Lower lobe of right lung (tissue), 2 donors: ENCODE results near the gene EPB41L3. TPM values are rescaled to one million over a fixed set of nuclear protein-coding genes. Genes with fewer than 3 reads are reported as not detected.
"Not testable (repeated sequence)": the region's sequence is repeated elsewhere in the genome, so short reads cannot be mapped to it uniquely, and the experiment has no call there.

Experiments
- ATAC-seq, 2 donors: fragments of 200-7000 bp; cut with Tn5 transposase; one replicate each; pipeline ENCODE4 v1.9.1; 2020 to 2022; ENCODE audit warnings: mild to moderate bottlenecking in 2 of 2, moderate library complexity in 2 of 2
- DNase-seq: peaks from one replicate; pipeline ENCODE4 v3.0.0-alpha.2; 2020
- H3K27ac ChIP-seq: fragments of 200-600 bp; one replicate; pipeline ENCODE4 v1.8.0; 2022
- H3K27me3 ChIP-seq: fragments of 200-600 bp; one replicate; pipeline ENCODE4 v1.8.0; 2022; ENCODE audit warnings: low read depth
- H3K36me3 ChIP-seq: fragments of 200-600 bp; one replicate; pipeline ENCODE4 v1.8.0; 2022; ENCODE audit warnings: mild to moderate bottlenecking
- H3K4me1 ChIP-seq: fragments of 200-600 bp; one replicate; pipeline ENCODE4 v1.8.0; 2022
- H3K4me3 ChIP-seq: fragments of 200-600 bp; one replicate; pipeline ENCODE4 v1.8.0; 2022; ENCODE audit warnings: mild to moderate bottlenecking
- H3K9me3 ChIP-seq: fragments of 200-600 bp; one replicate; pipeline ENCODE4 v1.8.0; 2022
- CTCF ChIP-seq: fragments of 200-600 bp; IDR thresholded peaks from one replicate; pipeline ENCODE4 v1.8.0; 2022; ENCODE audit warnings: antibody characterized with exemption, mild to moderate bottlenecking
- intact Hi-C: fragments of 100-400 bp; cut with DNase I; formaldehyde crosslinking; loops from one replicate; pipeline ENCODE4 v1.11.0; 2022
- total RNA-seq: library from RNA; stranded (reverse); fragmentation: NEBNext Ultra II Directional; extraction: Animal tissue kit (Norgen Biotek cat#: 25700); gene quantifications from one replicate; pipeline ENCODE4 v1.2.1, GENCODE V29; 2021
- donor health status: DM: no; HTN: yes; CAD: no; lungs with severe emphysema.

Gene EPB41L3
- total RNA-seq, 1 donor from 2014 or later: 72.5 TPM

DNA sequence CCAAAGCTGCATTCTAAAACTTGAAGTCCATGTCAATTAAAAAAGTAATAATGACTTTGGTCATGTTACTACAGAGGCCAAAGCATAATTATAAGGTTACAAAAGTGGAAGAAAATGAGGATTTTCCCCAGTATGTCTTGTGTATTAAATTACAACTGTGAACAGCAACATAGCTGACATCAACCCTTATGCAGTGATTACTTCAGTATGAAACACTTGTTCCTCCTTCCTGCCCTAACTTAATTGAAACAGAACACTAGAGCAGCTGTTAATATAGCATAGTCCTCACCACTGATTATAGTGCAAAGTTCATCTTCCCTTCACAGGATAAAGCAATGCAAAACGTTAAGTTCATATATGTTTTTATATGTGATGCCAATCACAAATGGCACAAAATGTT, 29.9 kb downstream of the EPB41L3 start:
- peak; percentile 39 to 41 for ATAC-seq
- Histone ChIP-seq H3K27ac (no peak overlapping the region), H3K9me3 (no peaks in the 10 kb centered on the region), H3K27me3 (no peaks in the 10 kb centered on the region), H3K36me3 (no peaks in the 10 kb centered on the region), H3K4me1 (peaks cover 27% of the 10 kb centered on the region), H3K4me3 (no peak overlapping the region)
- intact Hi-C loops: no loop called here
- TF ChIP-seq CTCF: no peak
- no peak for DNase-seq

GRCh38 chr18:5512176-5512575, 31.6 kb downstream of the EPB41L3 start:
- ATAC-seq (no peak), DNase-seq (no peak)
- no peak overlapping the region for H3K4me3 ChIP-seq
- no peak overlapping the region for H3K27ac ChIP-seq
- intact Hi-C loops: no loop called here
- H3K36me3 ChIP-seq: no peaks in the 10 kb centered on the region
- H3K27me3 ChIP-seq: no peaks in the 10 kb centered on the region
- H3K9me3 ChIP-seq: no peaks in the 10 kb centered on the region
- peaks cover 27% of the 10 kb centered on the region for H3K4me1 ChIP-seq
- no peak for TF ChIP-seq CTCF

- H3K27me3 ChIP-seq, H3K9me3 ChIP-seq, H3K36me3 ChIP-seq, H3K27ac ChIP-seq, H3K4me3 ChIP-seq, intact Hi-C loops, DNase-seq: not testable (repeated sequence)
- ATAC-seq: peak in 1 of 2 donors; percentile 35
- H3K4me1 ChIP-seq: peaks cover 25% of the 10 kb centered on the region
Measured at GRCh38 chr18:5511541-5511940, 32.3 kb downstream of the EPB41L3 start.

DNA sequence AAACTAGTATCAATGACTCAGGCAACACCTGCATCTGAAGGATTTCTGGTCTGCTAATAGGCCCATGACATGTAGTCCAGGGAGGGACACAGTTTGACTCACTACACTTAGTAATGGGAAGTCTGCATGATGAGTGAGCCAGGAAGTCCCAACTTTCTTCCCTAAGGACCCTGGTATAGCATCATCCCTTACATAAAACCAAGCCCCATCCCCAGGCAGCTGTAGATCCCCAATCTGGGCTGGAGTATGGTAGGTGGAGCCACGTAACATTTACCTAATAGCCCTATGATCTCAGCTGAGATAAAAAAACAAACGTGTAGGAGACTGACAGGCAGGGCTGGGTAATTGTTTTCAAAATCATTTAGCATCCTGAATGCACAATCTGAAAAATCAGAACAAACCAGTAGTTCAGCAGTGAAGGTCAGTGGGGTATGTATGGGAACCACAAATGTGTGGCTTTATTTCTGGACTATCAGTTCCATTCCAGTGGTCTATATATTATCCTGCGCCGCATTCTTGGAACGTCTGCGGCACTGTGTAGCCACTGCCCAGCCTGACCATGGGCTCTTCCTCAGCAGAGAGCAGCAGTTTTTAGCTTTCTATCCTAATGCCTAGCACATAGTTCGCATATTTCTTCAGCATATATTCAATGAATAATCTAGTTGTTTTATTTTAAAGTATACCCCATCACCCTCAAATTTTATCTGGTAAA, 33.5 kb downstream of the EPB41L3 start:
- intact Hi-C loops: no loop called here
- ATAC-seq (no peak), DNase-seq (no peak)
- no peak for TF ChIP-seq CTCF
- H3K36me3 ChIP-seq: no peaks in the 10 kb centered on the region
- H3K9me3 ChIP-seq: no peaks in the 10 kb centered on the region
- no peaks in the 10 kb centered on the region for H3K27me3 ChIP-seq
- H3K4me1 ChIP-seq: peaks cover 16% of the 10 kb centered on the region
- no peak overlapping the region for H3K4me3 ChIP-seq
- H3K27ac ChIP-seq: no peak overlapping the region

GRCh38 chr18:5508821-5509220, 35.0 kb downstream of the EPB41L3 start:
- no peak for DNase-seq
- ATAC-seq: no peak
- Histone ChIP-seq H3K4me1 (peaks cover 3% of the 10 kb centered on the region), H3K27me3 (no peaks in the 10 kb centered on the region), H3K4me3 (no peak overlapping the region), H3K36me3 (no peaks in the 10 kb centered on the region), H3K27ac (no peak overlapping the region), H3K9me3 (no peaks in the 10 kb centered on the region)
- intact Hi-C loops: no loop called here
- no peak for TF ChIP-seq CTCF

- H3K4me1 ChIP-seq: peaks cover 3% of the 10 kb centered on the region
- no peak overlapping the region for H3K27ac ChIP-seq
- ATAC-seq: no peak
- no peak for DNase-seq
- no peak overlapping the region for H3K4me3 ChIP-seq
- TF ChIP-seq CTCF: no peak
- no peaks in the 10 kb centered on the region for H3K9me3 ChIP-seq
- H3K27me3 ChIP-seq: no peaks in the 10 kb centered on the region
- intact Hi-C loops: no loop called here
- no peaks in the 10 kb centered on the region for H3K36me3 ChIP-seq
Measured at GRCh38 chr18:5507756-5508155, 36.0 kb downstream of the EPB41L3 start.
